Body of pancreas (tissue), 4 donors: Measurements from ENCODE around the gene SLC38A10.

Source experiments
- CTCF ChIP-seq, 7 experiments: fragments of 450-650 bp in 4 of 7; fragments of 200-600 bp in 3 of 7; sonication (generic) in 3 of 7; IDR thresholded peaks; one replicate each; pipeline ENCODE4 v1.5.1; 2016 to 2019; ENCODE audit warnings: antibody characterized with exemption in 7 of 7
- POLR2A ChIP-seq, 3 donors: fragments of 450-650 bp; IDR thresholded peaks; one replicate each; pipeline ENCODE4 v1.6.1; 2016; ENCODE audit warnings: antibody characterized with exemption in 3 of 3, mild to moderate bottlenecking in 2 of 3

- TF ChIP-seq POLR2A (IDR thresholded peaks at IDR 0.05) (no peak), CTCF (IDR thresholded peaks at IDR 0.05) (no peak)
These were observed 66.1 kb downstream of the SLC38A10 start for GRCh38 chr17:81228834-81229665.
